ENCODE results near the gene DNM1. TPM values are rescaled to one million over a fixed set of nuclear protein-coding genes. Genes with fewer than 3 reads are reported as not detected.

DNM1 gene
- total and polyA plus RNA-seq, 10 of the 15 experiments (the other 5 are each of a cell fraction or from before 2014, with no cell fraction given) = 0.06 to 0.67 (median 0.19) TPM; not detected in 3

DNA sequence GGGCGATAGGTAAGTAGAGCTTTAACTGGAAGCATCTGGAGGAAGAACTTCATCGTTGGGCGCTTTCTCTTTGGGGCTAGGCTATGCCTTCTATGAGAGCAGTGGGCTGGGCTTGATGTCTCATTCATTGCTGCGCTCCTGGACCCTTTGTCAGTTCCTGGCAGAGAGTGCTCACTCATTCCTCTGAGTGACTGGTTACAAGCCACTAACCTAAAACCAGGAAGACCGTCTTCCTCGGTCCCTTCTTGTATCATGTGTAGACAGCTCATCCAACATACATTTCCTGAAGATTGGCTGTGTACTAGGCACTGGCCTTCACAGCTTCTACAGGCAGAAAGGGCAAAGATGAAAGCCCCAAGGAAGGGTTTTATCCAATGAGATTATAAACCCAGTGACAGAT lies 79.3 kb downstream of the DNM1 start:
- no peak for DNase-seq (ENCODE audit: low read depth, low spot score)
- ChIA-PET RAD21 (ENCODE audit: unreplicated experiment) (no interaction called here), SMC1A (ENCODE audit: uncharacterized antibody, unreplicated experiment) (no interaction called here), POLR2A (no interaction called here), CTCF (interaction anchor here (0.9 kb wide), 1 partner anchor 9 kb away, joined by 5 read pairs; no protein-coding TSS in a partner anchor)
- Histone ChIP-seq H3K4me1 (ENCODE audit: control insufficient read depth, insufficient read depth, low read length) (no peaks in the 10 kb centered on the region), H4K20me1 (ENCODE audit: control insufficient read depth, insufficient read depth) (no peaks in the 10 kb centered on the region), H3K79me2 (ENCODE audit: control insufficient read depth, insufficient read depth, low read length) (no peaks in the 10 kb centered on the region), H3K9me3 (replicated peaks; ENCODE audit: control insufficient read depth, insufficient read depth, low read length) (no peaks in the 10 kb centered on the region), H3K9ac (ENCODE audit: control insufficient read depth, insufficient read depth, low read length) (no peak overlapping the region), H3K27ac (ENCODE audit: control insufficient read depth, insufficient read depth) (no peak overlapping the region), H3K4me3 (no peak overlapping the region), H3K27me3 (replicated peaks in 1 of 2; ENCODE audit: control insufficient read depth in 2 of 2, insufficient read depth in 2 of 2, low read length in 1 of 2) (no peaks in the 10 kb centered on the region; a peak in 1 of 4 replicates), H3K4me2 (ENCODE audit: control insufficient read depth, insufficient read depth) (no peak overlapping the region), H3K36me3 (ENCODE audit: control insufficient read depth in 2 of 2, insufficient read depth in 2 of 2, low read length in 1 of 2) (no peaks in the 10 kb centered on the region), H2AFZ (ENCODE audit: control insufficient read depth, low read depth, low read length) (no peak overlapping the region)
- in situ Hi-C loops (cut with MboI) = no loop called here
- no TSS peak for BruUV-seq (replicated peaks)
- no peak for FAIRE-seq
- WGBS (ENCODE audit: insufficient coverage, insufficient replicate concordance, low lambda C conversion rate, missing lambda C conversion rate) = 99% methylated on average over 6 of the region's 6 CpGs
- TF ChIP-seq, protein P1, sequence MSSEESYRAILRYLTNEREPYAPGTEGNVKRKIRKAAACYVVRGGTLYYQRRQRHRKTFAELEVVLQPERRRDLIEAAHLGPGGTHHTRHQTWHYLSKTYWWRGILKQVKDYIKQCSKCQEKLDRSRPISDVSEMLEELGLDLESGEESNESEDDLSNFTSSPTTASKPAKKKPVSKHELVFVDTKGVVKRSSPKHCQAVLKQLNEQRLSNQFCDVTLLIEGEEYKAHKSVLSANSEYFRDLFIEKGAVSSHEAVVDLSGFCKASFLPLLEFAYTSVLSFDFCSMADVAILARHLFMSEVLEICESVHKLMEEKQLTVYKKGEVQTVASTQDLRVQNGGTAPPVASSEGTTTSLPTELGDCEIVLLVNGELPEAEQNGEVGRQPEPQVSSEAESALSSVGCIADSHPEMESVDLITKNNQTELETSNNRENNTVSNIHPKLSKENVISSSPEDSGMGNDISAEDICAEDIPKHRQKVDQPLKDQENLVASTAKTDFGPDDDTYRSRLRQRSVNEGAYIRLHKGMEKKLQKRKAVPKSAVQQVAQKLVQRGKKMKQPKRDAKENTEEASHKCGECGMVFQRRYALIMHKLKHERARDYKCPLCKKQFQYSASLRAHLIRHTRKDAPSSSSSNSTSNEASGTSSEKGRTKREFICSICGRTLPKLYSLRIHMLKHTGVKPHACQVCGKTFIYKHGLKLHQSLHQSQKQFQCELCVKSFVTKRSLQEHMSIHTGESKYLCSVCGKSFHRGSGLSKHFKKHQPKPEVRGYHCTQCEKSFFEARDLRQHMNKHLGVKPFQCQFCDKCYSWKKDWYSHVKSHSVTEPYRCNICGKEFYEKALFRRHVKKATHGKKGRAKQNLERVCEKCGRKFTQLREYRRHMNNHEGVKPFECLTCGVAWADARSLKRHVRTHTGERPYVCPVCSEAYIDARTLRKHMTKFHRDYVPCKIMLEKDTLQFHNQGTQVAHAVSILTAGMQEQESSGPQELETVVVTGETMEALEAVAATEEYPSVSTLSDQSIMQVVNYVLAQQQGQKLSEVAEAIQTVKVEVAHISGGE (CRISPR knock-in tag; IDR thresholded peaks at IDR 0.05) = no peak
- no peak for TF ChIP-seq KDM1A (IDR thresholded peaks at IDR 0.05; ENCODE audit: borderline replicate concordance)
- intact Hi-C loops (cut with micrococcal nuclease; ENCODE audit: unreplicated experiment) = no loop called here
- no peak for ATAC-seq
